GM12878 (cell line): ENCODE data around the gene PROB1. TPM values are rescaled to one million over a fixed set of nuclear protein-coding genes. Genes with fewer than 3 reads are reported as not detected.

Source experiments
- ATAC-seq: fragments of 200-7000 bp; cut with Tn5 transposase; 3 replicates; pipeline ENCODE4 v1.9.1; 2020; ENCODE audit warnings: mild to moderate bottlenecking, moderate library complexity
- BruUV-seq: library from RNA; stranded (reverse); fragments of 400-500 nt; replicated peaks from 2 replicates; lab custom pipeline; 2021; lab: Mats Ljungman, UMichigan
- CTCF ChIA-PET: fragments of 300-600 bp; sonication (Branson Sonifier 250); formaldehyde crosslinking; extraction: SDS; loops from one replicate; lab custom pipeline; 2021; ENCODE audit warnings: inconsistent platforms; lab: Yijun Ruan, JAX
- POLR2A ChIA-PET: fragments of 350-600 bp; formaldehyde crosslinking; extraction: SDS; loops from one replicate; lab custom pipeline; 2021; ENCODE audit warnings: inconsistent platforms; lab: Charles Lee
- RAD21 ChIA-PET: fragments of 300-600 bp; sonication (Branson Sonifier 250); formaldehyde crosslinking; loops from one replicate; lab custom pipeline; 2023; ENCODE audit warnings: antibody characterized with exemption; ENCODE audit not compliant: unreplicated experiment; lab: Charles Lee
- SMC1A ChIA-PET: fragments of 300-600 bp; sonication (Branson Sonifier 250); formaldehyde crosslinking; loops from one replicate; lab custom pipeline; 2023; ENCODE audit not compliant: unreplicated experiment, uncharacterized antibody; lab: Charles Lee
- DNase-seq: peaks from one replicate; pipeline ENCODE4 v3.0.0-alpha.2; 2011; ENCODE audit warnings: low read depth, low spot score
- FAIRE-seq: peaks from 3 replicates; lab custom pipeline; 2011; peaks lifted over from hg19 to GRCh38; lab: Jason Lieb, UNC
- H2AFZ ChIP-seq: 2 replicates; pipeline ENCODE4 v1.6.0; 2011; ENCODE audit warnings: low read depth, low read length, control low read depth; ENCODE audit not compliant: control insufficient read depth
- H3K27ac ChIP-seq: 2 replicates; pipeline ENCODE4 v1.5.1; 2011; ENCODE audit warnings: control low read depth; ENCODE audit not compliant: control insufficient read depth, insufficient read depth
- H3K27me3 ChIP-seq, 2 experiments: replicated peaks in 1 of 2; 2 replicates each; pipeline versions ENCODE4 v1.6.0 to v1.6.1; 2011; ENCODE audit warnings: low read length in 1 of 2; ENCODE audit not compliant: control insufficient read depth in 2 of 2, insufficient read depth in 2 of 2
- H3K36me3 ChIP-seq, 2 experiments: 2 replicates each; pipeline ENCODE4 v1.5.1; 2011; ENCODE audit warnings: low read length in 1 of 2; ENCODE audit not compliant: control insufficient read depth in 2 of 2, insufficient read depth in 2 of 2
- H3K4me1 ChIP-seq: 2 replicates; pipeline ENCODE4 v1.6.1; 2011; ENCODE audit warnings: mild to moderate bottlenecking, low read length, moderate library complexity, mixed read lengths; ENCODE audit not compliant: control insufficient read depth, insufficient read depth
- H3K4me2 ChIP-seq: 2 replicates; pipeline ENCODE4 v1.6.0; 2011; ENCODE audit warnings: control low read depth; ENCODE audit not compliant: control insufficient read depth, insufficient read depth
- H3K4me3 ChIP-seq: fragments of 200-600 bp; sonication (generic); 2 replicates; pipeline ENCODE4 v1.5.1; 2016
- H3K79me2 ChIP-seq: 2 replicates; pipeline ENCODE4 v1.6.0; 2011; ENCODE audit warnings: low read length; ENCODE audit not compliant: control insufficient read depth, insufficient read depth
- H3K9ac ChIP-seq: 2 replicates; pipeline ENCODE4 v1.8.0; 2011; ENCODE audit warnings: low read length, control low read depth, mixed read lengths; ENCODE audit not compliant: control insufficient read depth, insufficient read depth
- H3K9me3 ChIP-seq: replicated peaks from 3 replicates; pipeline ENCODE4 v1.5.1; 2011; ENCODE audit warnings: mild to moderate bottlenecking, low read length; ENCODE audit not compliant: control insufficient read depth, insufficient read depth
- H4K20me1 ChIP-seq: 2 replicates; pipeline ENCODE4 v1.6.0; 2011; ENCODE audit not compliant: control insufficient read depth, insufficient read depth
- CTCF ChIP-seq, 3 experiments: IDR thresholded peaks in 2 of 3; conservative IDR thresholded peaks in 1 of 3; 2 replicates each; pipeline ENCODE4 v1.5.1; 2011; ENCODE audit warnings: low read depth in 3 of 3, low read length in 3 of 3, mild to moderate bottlenecking in 3 of 3, control low read depth in 2 of 3, moderate library complexity in 2 of 3, inconsistent platforms in 1 of 3, mixed read lengths in 1 of 3; ENCODE audit not compliant: control insufficient read depth in 2 of 3, insufficient read depth in 1 of 3; ENCODE audit errors: extremely low read depth in 1 of 3
- DPF2 ChIP-seq: fragments of 450-650 bp; IDR thresholded peaks from 2 replicates; pipeline ENCODE4 v1.6.1; 2017; ENCODE audit warnings: mild to moderate bottlenecking
- ESRRA ChIP-seq: IDR thresholded peaks from 2 replicates; pipeline ENCODE4 v1.6.1; 2012; ENCODE audit warnings: mild to moderate bottlenecking, low read length, improper control_type of control experiment
- ETV6 ChIP-seq, 2 experiments: fragments of 450-650 bp in 1 of 2; IDR thresholded peaks in 1 of 2; conservative IDR thresholded peaks in 1 of 2; 2 replicates each; pipeline ENCODE4 v1.6.1; 2014; ENCODE audit warnings: antibody characterized with exemption in 1 of 2, borderline replicate concordance in 1 of 2, low read depth in 1 of 2, mild to moderate bottlenecking in 1 of 2, moderate library complexity in 1 of 2
- HDGF ChIP-seq: fragments of 450-650 bp; IDR thresholded peaks from 2 replicates; pipeline ENCODE4 v1.6.1; 2016; ENCODE audit warnings: antibody characterized with exemption
- KLF5 ChIP-seq: fragments of 450-650 bp; IDR thresholded peaks from 2 replicates; pipeline ENCODE4 v1.6.1; 2014; ENCODE audit warnings: mild to moderate bottlenecking; ENCODE audit not compliant: partially characterized antibody
- POLR2AphosphoS2 ChIP-seq: IDR thresholded peaks from 2 replicates; pipeline ENCODE4 v1.6.1; 2011; ENCODE audit warnings: low read depth, mild to moderate bottlenecking, low read length, improper control_type of control experiment, moderate library complexity
- RAD21 ChIP-seq: IDR thresholded peaks from 2 replicates; pipeline ENCODE4 v1.6.1; 2011; ENCODE audit warnings: mild to moderate bottlenecking, low read depth, low read length, moderate library complexity; ENCODE audit not compliant: insufficient read depth
- RBBP5 ChIP-seq: fragments of 200-600 bp; sonication (generic); conservative IDR thresholded peaks from 2 replicates; pipeline ENCODE4 v1.6.1; 2016
- RFX5 ChIP-seq: IDR thresholded peaks from 2 replicates; pipeline ENCODE4 v1.6.1; 2011; ENCODE audit warnings: low read depth, low read length, improper control_type of control experiment
- SIN3A ChIP-seq: IDR thresholded peaks from 2 replicates; pipeline ENCODE4 v1.6.1; 2012; ENCODE audit warnings: low read depth, low read length, improper control_type of control experiment
- STAT1 ChIP-seq: fragments of 450-650 bp; conservative IDR thresholded peaks from 2 replicates; pipeline ENCODE4 v1.6.1; 2014; ENCODE audit warnings: antibody characterized with exemption, mild to moderate bottlenecking
- SUPT20H ChIP-seq: IDR thresholded peaks from 2 replicates; pipeline ENCODE4 v1.6.1; 2011; ENCODE audit warnings: low read depth, mild to moderate bottlenecking, low read length, moderate library complexity, borderline replicate concordance; ENCODE audit not compliant: control insufficient read depth
- WGBS: methylation state at CpG from one replicate; pipeline ENCODE4 v1.1.6; 2016; ENCODE audit warnings: low lambda C conversion rate; ENCODE audit not compliant: insufficient replicate concordance, insufficient coverage; ENCODE audit errors: missing lambda C conversion rate; 5-methylcytosine and 5-hydroxymethylcytosine counted together
- in situ Hi-C: fragments of 300-500 bp; cut with MboI; formaldehyde crosslinking; loops from 9 replicates; pipeline ENCODE4 v1.14.3; 2018; ENCODE audit warnings: mixed read lengths
- intact Hi-C: fragments of 100-400 bp; cut with micrococcal nuclease; formaldehyde crosslinking; loops from one replicate; pipeline ENCODE4 v1.14.2; 2022; ENCODE audit not compliant: unreplicated experiment
- polyA plus RNA-seq, 11 experiments: library from polyadenylated mRNA; depleted of rRNA in 4 of 11; unstranded in 6 of 11; stranded (reverse) in 5 of 11; fragments of >200 nt; fragmentation: Nextera tagmentation in 4 of 11; fragmentation: Illumina TruSeq in 1 of 11; extraction: Ambion mirVana in 4 of 11; extraction: Trizol in 1 of 11; gene quantifications; 1 replicate in 1 of 11; 2 replicates in 10 of 11; pipeline versions ENCODE4 v1.2.1 to v1.2.3, GENCODE V29; 2011 to 2016; ENCODE audit warnings: inconsistent platforms in 2 of 11, missing spikeins in 2 of 11, low read depth in 1 of 11
- total RNA-seq, 4 experiments: library from RNA; depleted of rRNA in 3 of 4; stranded (reverse); fragments of >200 nt in 3 of 4; fragmentation: Illumina TruSeq in 1 of 4; extraction: Trizol in 1 of 4; gene quantifications; 2 replicates each; pipeline versions ENCODE4 v1.2.1 to v1.2.3, GENCODE V29; 2013 to 2021
- TF ChIP-seq, protein P1 (sequence below): IDR thresholded peaks from 2 replicates; pipeline ENCODE4 v1.6.1; 2011; ENCODE audit warnings: borderline replicate concordance, low read depth, mild to moderate bottlenecking, moderate library complexity, low read length; ENCODE audit not compliant: insufficient read depth, poor library complexity, severe bottlenecking

The PROB1 gene
- total and polyA plus RNA-seq, 10 of the 15 experiments (the other 5 are each of a cell fraction or from before 2014, with no cell fraction given) = 0.14 to 8.1 (median 2.9) TPM

- ChIA-PET POLR2A (interaction anchor here (1.2 kb wide), 1 partner anchor 84 kb away, joined by 3 read pairs; no protein-coding TSS in a partner anchor), CTCF (interaction anchor here (0.9 to 2.8 kb wide), 7 partner anchors 21 to 123 kb away, joined by 3 to 17 read pairs (median 3); partner anchors contain the start of gene MZB1), SMC1A (interaction anchor here (0.5 to 1.9 kb wide), 5 partner anchors 11 to 347 kb away, joined by 4 to 6 read pairs (median 5); no protein-coding TSS in a partner anchor), RAD21 (interaction anchor here (1.0 to 1.4 kb wide), 3 partner anchors 9 to 118 kb away, joined by 3 to 10 read pairs (median 3); no protein-coding TSS in a partner anchor)
- in situ Hi-C loops = no loop called here
- H3K9me3 ChIP-seq = no peaks in the 10 kb centered on the region
- H3K4me1 ChIP-seq = no peaks in the 10 kb centered on the region
- H3K9ac ChIP-seq = no peak overlapping the region
- H2AFZ ChIP-seq = no peak overlapping the region
- intact Hi-C loops = no loop called here
- FAIRE-seq (no peak), ATAC-seq (no peak), DNase-seq (no peak)
- H4K20me1 ChIP-seq = no peaks in the 10 kb centered on the region
- H3K4me3 ChIP-seq = no peak overlapping the region
- H3K27me3 ChIP-seq = no peaks in the 10 kb centered on the region
- no peaks in the 10 kb centered on the region for H3K79me2 ChIP-seq
- TF ChIP-seq SIN3A (no peak), CTCF (IDR thresholded peaks at IDR 0.05 in 2 of 3, conservative IDR thresholded peaks at IDR 0.05 in 1 of 3; ENCODE audit: control insufficient read depth in 2 of 3, extremely low read depth in 1 of 3, insufficient read depth in 1 of 3, low read depth in 3 of 3, low read length in 3 of 3) (peak in 1 of 3 experiments; percentile 29; a peak in 1 of 6 replicates), DPF2 (no peak), ESRRA (no peak), HDGF (no peak), RAD21 (0 out of 2 replicates have a peak, but pooled peaks have one; percentile 5), KLF5 (no peak), RFX5 (no peak), STAT1 (no peak), ETV6 (conservative IDR thresholded peaks at IDR 0.05 in 1 of 2, IDR thresholded peaks at IDR 0.05 in 1 of 2; ENCODE audit: borderline replicate concordance in 1 of 2, low read depth in 1 of 2) (no peak), POLR2AphosphoS2 (no peak), RBBP5 (no peak), SUPT20H (no peak)
- TF ChIP-seq, protein P1, sequence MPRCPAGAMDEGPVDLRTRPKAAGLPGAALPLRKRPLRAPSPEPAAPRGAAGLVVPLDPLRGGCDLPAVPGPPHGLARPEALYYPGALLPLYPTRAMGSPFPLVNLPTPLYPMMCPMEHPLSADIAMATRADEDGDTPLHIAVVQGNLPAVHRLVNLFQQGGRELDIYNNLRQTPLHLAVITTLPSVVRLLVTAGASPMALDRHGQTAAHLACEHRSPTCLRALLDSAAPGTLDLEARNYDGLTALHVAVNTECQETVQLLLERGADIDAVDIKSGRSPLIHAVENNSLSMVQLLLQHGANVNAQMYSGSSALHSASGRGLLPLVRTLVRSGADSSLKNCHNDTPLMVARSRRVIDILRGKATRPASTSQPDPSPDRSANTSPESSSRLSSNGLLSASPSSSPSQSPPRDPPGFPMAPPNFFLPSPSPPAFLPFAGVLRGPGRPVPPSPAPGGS = no peak
- no peak overlapping the region for H3K4me2 ChIP-seq
- BruUV-seq = no TSS peak
- H3K27ac ChIP-seq = no peak overlapping the region
- H3K36me3 ChIP-seq = peaks cover 6 to 25% of the 10 kb centered on the region in 2 experiments; a peak in 3 of 4 replicates
- 98% methylated on average over 2 of the region's 2 CpGs for WGBS
Measured at GRCh38 chr5:139368613-139369012, 26.3 kb downstream of the PROB1 start.
